HEK293 (cell line): ENCODE measurements around the gene ASMTL.

Experiments
- CTCF ChIA-PET: fragments of 350-600 bp; formaldehyde crosslinking; extraction: SDS; loops from one replicate; lab custom pipeline; 2021; ENCODE audit warnings: antibody characterized with exemption; lab: Yijun Ruan, JAX
- POLR2A ChIA-PET: fragments of 300-600 bp; formaldehyde crosslinking; extraction: SDS; loops from one replicate; lab custom pipeline; 2020; ENCODE audit warnings: antibody characterized with exemption, inconsistent platforms; lab: Yijun Ruan, JAX
- H3K27ac ChIP-seq: fragments of 200-500 bp; sonication (Bioruptor generic); 2 replicates; pipeline ENCODE4 v1.5.1; 2014; ENCODE audit warnings: low read depth, low read length, control low read depth, inconsistent platforms; ENCODE audit errors: extremely low read depth
- H3K36me3 ChIP-seq, 2 experiments: fragments of 200-500 bp in 1 of 2; sonication (Bioruptor generic) in 1 of 2; 1 replicate in 1 of 2; 2 replicates in 1 of 2; pipeline ENCODE4 v1.5.1; 2014 to 2017; ENCODE audit warnings: inconsistent platforms in 2 of 2, low read length in 2 of 2; ENCODE audit not compliant: control insufficient read depth in 2 of 2, insufficient read depth in 1 of 2
- H3K4me1 ChIP-seq: fragments of 200-500 bp; sonication (Bioruptor generic); 2 replicates; pipeline ENCODE4 v1.5.1; 2014; ENCODE audit warnings: mild to moderate bottlenecking, low read length, inconsistent platforms; ENCODE audit not compliant: control insufficient read depth, insufficient read depth
- H3K4me3 ChIP-seq: 2 replicates; pipeline ENCODE4 v1.5.1; 2011; ENCODE audit warnings: low read depth, mild to moderate bottlenecking, control low read depth, low read length, moderate library complexity
- H3K9me3 ChIP-seq: fragments of 200-500 bp; sonication (Bioruptor generic); 2 replicates; pipeline ENCODE4 v1.5.1; 2014; ENCODE audit warnings: low read depth, low read length, inconsistent platforms; ENCODE audit not compliant: control insufficient read depth, insufficient read depth
- HOXC10 ChIP-seq: sonication (generic); formaldehyde crosslinking; IDR thresholded peaks from 2 replicates; pipeline ENCODE4 v1.8.1; 2023; ENCODE audit warnings: mild to moderate bottlenecking, missing genetic modification reagents
- PBX3 ChIP-seq: sonication (generic); formaldehyde crosslinking; IDR thresholded peaks from 2 replicates; pipeline ENCODE4 v1.8.1; 2022; ENCODE audit warnings: mild to moderate bottlenecking, moderate library complexity, missing genetic modification reagents
- REPIN1 ChIP-seq: fragments of 450-650 bp; formaldehyde crosslinking; IDR thresholded peaks from 2 replicates; pipeline ENCODE4 v1.5.1; 2017; ENCODE audit warnings: missing biosample characterization, missing genetic modification characterization, low read depth
- SALL2 ChIP-seq: fragments of 450-650 bp; formaldehyde crosslinking; IDR thresholded peaks from 2 replicates; pipeline ENCODE4 v1.5.0; 2017; ENCODE audit warnings: missing biosample characterization, mild to moderate bottlenecking, missing genetic modification characterization, borderline replicate concordance
- ZIC2 ChIP-seq: fragments of 450-650 bp; formaldehyde crosslinking; IDR thresholded peaks from 2 replicates; pipeline ENCODE4 v1.5.1; 2016; ENCODE audit warnings: missing biosample characterization, missing genetic modification characterization
- ZNF133 ChIP-seq: fragments of 450-650 bp; formaldehyde crosslinking; IDR thresholded peaks from 2 replicates; pipeline ENCODE4 v1.5.1; 2016; ENCODE audit warnings: missing biosample characterization, missing genetic modification characterization
- ZNF175 ChIP-seq: fragments of 450-650 bp; formaldehyde crosslinking; IDR thresholded peaks from 2 replicates; pipeline ENCODE4 v1.5.1; 2016; ENCODE audit warnings: missing biosample characterization, missing genetic modification characterization
- ZNF202 ChIP-seq: fragments of 450-650 bp; formaldehyde crosslinking; IDR thresholded peaks from 2 replicates; pipeline ENCODE4 v1.5.1; 2016; ENCODE audit warnings: missing biosample characterization, missing genetic modification characterization, borderline replicate concordance
- ZNF266 ChIP-seq: fragments of 450-650 bp; formaldehyde crosslinking; IDR thresholded peaks from 2 replicates; pipeline ENCODE4 v1.5.1; 2016; ENCODE audit warnings: missing biosample characterization, missing genetic modification characterization, low read depth
- ZNF302 ChIP-seq: fragments of 450-650 bp; formaldehyde crosslinking; IDR thresholded peaks from 2 replicates; pipeline ENCODE4 v1.5.1; 2016; ENCODE audit warnings: missing biosample characterization, missing genetic modification characterization, low read depth
- ZNF362 ChIP-seq: fragments of 450-650 bp; formaldehyde crosslinking; IDR thresholded peaks from 2 replicates; pipeline ENCODE4 v1.5.1; 2016; ENCODE audit warnings: missing biosample characterization, missing genetic modification characterization
- ZNF394 ChIP-seq: fragments of 450-650 bp; formaldehyde crosslinking; IDR thresholded peaks from 2 replicates; pipeline ENCODE4 v1.5.1; 2016; ENCODE audit warnings: missing biosample characterization, missing genetic modification characterization, mild to moderate bottlenecking, moderate library complexity, borderline replicate concordance
- ZNF423 ChIP-seq: fragments of 450-650 bp; formaldehyde crosslinking; IDR thresholded peaks from 2 replicates; pipeline ENCODE4 v1.5.1; 2016; ENCODE audit warnings: missing biosample characterization, missing genetic modification characterization
- ZNF473 ChIP-seq: fragments of 450-650 bp; formaldehyde crosslinking; IDR thresholded peaks from 2 replicates; pipeline ENCODE4 v1.5.1; 2017; ENCODE audit warnings: missing biosample characterization, missing genetic modification characterization
- ZNF621 ChIP-seq: fragments of 450-650 bp; formaldehyde crosslinking; IDR thresholded peaks from 2 replicates; pipeline ENCODE4 v1.5.1; 2017; ENCODE audit warnings: missing biosample characterization, missing genetic modification characterization
- ZNF664 ChIP-seq: fragments of 450-650 bp; formaldehyde crosslinking; IDR thresholded peaks from 2 replicates; pipeline ENCODE4 v1.5.1; 2016; ENCODE audit warnings: missing biosample characterization, missing genetic modification characterization
- ZSCAN4 ChIP-seq: fragments of 450-650 bp; formaldehyde crosslinking; IDR thresholded peaks from 2 replicates; pipeline ENCODE4 v1.5.1; 2017; ENCODE audit warnings: missing biosample characterization, missing genetic modification characterization
- TF ChIP-seq, protein P1 (sequence below): fragments of 450-650 bp; formaldehyde crosslinking; IDR thresholded peaks from 2 replicates; pipeline ENCODE4 v1.5.1; 2016; ENCODE audit warnings: missing biosample characterization, missing genetic modification characterization
- TF ChIP-seq, protein P2 (sequence below): fragments of 450-650 bp; formaldehyde crosslinking; IDR thresholded peaks from 2 replicates; pipeline ENCODE4 v1.5.1; 2016; ENCODE audit warnings: missing biosample characterization, missing genetic modification characterization
- TF ChIP-seq, protein P3 (sequence below): fragments of 450-650 bp; formaldehyde crosslinking; optimal IDR thresholded peaks from 2 replicates; pipeline ENCODE3; 2016; ENCODE audit warnings: missing biosample characterization, mild to moderate bottlenecking, missing genetic modification characterization
- TF ChIP-seq, protein P4 (sequence below): fragments of 450-650 bp; formaldehyde crosslinking; IDR thresholded peaks from 2 replicates; pipeline ENCODE4 v1.5.1; 2016; ENCODE audit warnings: missing biosample characterization, missing genetic modification characterization

The ASMTL gene

GRCh38 chrX:1466971-1467561 is 14.4 kb upstream of the ASMTL start (continued):
- TF ChIP-seq, protein P1, sequence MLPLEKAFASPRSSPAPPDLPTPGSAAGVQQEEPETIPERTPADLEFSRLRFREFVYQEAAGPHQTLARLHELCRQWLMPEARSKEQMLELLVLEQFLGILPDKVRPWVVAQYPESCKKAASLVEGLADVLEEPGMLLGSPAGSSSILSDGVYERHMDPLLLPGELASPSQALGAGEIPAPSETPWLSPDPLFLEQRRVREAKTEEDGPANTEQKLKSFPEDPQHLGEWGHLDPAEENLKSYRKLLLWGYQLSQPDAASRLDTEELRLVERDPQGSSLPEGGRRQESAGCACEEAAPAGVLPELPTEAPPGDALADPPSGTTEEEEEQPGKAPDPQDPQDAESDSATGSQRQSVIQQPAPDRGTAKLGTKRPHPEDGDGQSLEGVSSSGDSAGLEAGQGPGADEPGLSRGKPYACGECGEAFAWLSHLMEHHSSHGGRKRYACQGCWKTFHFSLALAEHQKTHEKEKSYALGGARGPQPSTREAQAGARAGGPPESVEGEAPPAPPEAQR = no peak
- no peak for TF ChIP-seq HOXC10 (CRISPR knock-in tag)

DNA sequence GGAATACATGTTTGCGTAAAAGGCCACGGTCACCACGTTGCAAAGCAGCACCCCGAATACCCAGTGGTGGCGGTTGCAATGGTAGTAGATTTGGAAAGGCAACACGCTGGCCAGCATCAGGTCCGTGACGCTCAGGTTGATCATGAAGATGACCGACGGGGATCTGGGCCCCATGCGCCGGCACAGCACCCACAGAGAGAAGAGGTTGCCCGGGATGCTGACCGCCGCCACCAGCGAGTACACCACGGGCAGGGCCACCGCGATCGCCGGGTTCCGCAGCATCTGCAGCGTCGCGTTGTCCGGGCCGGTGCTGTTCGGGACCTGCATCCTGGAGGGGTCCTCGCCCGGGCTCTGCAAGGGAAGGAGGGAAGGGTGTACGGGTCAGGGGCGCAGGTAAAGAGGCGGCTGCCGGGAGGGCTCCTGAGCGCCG is 13.5 kb upstream of the ASMTL start:
- H3K36me3 ChIP-seq = no peaks in the 10 kb centered on the region
- no peak overlapping the region for H3K27ac ChIP-seq
- H3K9me3 ChIP-seq = no peaks in the 10 kb centered on the region
- TF ChIP-seq ZNF266 (tag by site-specific recombination) (no peak), ZNF473 (tag by site-specific recombination) (no peak), ZNF362 (no peak), ZNF202 (tag by site-specific recombination) (no peak), ZNF302 (tag by site-specific recombination) (no peak), PBX3 (no peak), REPIN1 (tag by site-specific recombination) (no peak), ZSCAN4 (tag by site-specific recombination) (no peak), ZNF175 (no peak), ZNF621 (no peak), ZNF423 (tag by site-specific recombination) (no peak), ZNF133 (tag by site-specific recombination) (no peak), ZNF394 (tag by site-specific recombination) (no peak), ZNF664 (tag by site-specific recombination) (no peak), ZIC2 (tag by site-specific recombination) (no peak), SALL2 (no peak)
- TF ChIP-seq, protein P2, sequence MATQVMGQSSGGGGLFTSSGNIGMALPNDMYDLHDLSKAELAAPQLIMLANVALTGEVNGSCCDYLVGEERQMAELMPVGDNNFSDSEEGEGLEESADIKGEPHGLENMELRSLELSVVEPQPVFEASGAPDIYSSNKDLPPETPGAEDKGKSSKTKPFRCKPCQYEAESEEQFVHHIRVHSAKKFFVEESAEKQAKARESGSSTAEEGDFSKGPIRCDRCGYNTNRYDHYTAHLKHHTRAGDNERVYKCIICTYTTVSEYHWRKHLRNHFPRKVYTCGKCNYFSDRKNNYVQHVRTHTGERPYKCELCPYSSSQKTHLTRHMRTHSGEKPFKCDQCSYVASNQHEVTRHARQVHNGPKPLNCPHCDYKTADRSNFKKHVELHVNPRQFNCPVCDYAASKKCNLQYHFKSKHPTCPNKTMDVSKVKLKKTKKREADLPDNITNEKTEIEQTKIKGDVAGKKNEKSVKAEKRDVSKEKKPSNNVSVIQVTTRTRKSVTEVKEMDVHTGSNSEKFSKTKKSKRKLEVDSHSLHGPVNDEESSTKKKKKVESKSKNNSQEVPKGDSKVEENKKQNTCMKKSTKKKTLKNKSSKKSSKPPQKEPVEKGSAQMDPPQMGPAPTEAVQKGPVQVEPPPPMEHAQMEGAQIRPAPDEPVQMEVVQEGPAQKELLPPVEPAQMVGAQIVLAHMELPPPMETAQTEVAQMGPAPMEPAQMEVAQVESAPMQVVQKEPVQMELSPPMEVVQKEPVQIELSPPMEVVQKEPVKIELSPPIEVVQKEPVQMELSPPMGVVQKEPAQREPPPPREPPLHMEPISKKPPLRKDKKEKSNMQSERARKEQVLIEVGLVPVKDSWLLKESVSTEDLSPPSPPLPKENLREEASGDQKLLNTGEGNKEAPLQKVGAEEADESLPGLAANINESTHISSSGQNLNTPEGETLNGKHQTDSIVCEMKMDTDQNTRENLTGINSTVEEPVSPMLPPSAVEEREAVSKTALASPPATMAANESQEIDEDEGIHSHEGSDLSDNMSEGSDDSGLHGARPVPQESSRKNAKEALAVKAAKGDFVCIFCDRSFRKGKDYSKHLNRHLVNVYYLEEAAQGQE = no peak
- TF ChIP-seq, protein P3, sequence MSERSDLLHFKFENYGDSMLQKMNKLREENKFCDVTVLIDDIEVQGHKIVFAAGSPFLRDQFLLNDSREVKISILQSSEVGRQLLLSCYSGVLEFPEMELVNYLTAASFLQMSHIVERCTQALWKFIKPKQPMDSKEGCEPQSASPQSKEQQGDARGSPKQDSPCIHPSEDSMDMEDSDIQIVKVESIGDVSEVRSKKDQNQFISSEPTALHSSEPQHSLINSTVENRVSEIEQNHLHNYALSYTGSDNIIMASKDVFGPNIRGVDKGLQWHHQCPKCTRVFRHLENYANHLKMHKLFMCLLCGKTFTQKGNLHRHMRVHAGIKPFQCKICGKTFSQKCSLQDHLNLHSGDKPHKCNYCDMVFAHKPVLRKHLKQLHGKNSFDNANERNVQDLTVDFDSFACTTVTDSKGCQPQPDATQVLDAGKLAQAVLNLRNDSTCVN = no peak
- TF ChIP-seq, protein P4, sequence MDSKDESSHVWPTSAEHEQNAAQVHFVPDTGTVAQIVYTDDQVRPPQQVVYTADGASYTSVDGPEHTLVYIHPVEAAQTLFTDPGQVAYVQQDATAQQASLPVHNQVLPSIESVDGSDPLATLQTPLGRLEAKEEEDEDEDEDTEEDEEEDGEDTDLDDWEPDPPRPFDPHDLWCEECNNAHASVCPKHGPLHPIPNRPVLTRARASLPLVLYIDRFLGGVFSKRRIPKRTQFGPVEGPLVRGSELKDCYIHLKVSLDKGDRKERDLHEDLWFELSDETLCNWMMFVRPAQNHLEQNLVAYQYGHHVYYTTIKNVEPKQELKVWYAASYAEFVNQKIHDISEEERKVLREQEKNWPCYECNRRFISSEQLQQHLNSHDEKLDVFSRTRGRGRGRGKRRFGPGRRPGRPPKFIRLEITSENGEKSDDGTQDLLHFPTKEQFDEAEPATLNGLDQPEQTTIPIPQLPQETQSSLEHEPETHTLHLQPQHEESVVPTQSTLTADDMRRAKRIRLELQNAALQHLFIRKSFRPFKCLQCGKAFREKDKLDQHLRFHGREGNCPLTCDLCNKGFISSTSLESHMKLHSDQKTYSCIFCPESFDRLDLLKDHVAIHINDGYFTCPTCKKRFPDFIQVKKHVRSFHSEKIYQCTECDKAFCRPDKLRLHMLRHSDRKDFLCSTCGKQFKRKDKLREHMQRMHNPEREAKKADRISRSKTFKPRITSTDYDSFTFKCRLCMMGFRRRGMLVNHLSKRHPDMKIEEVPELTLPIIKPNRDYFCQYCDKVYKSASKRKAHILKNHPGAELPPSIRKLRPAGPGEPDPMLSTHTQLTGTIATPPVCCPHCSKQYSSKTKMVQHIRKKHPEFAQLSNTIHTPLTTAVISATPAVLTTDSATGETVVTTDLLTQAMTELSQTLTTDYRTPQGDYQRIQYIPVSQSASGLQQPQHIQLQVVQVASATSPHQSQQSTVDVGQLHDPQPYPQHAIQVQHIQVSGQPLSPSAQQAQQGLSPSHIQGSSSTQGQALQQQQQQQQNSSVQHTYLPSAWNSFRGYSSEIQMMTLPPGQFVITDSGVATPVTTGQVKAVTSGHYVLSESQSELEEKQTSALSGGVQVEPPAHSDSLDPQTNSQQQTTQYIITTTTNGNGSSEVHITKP (tag by site-specific recombination) = no peak
- POLR2A ChIA-PET = no interaction called here
- CTCF ChIA-PET = no interaction called here
- no peak overlapping the region for H3K4me3 ChIP-seq
- no peaks in the 10 kb centered on the region for H3K4me1 ChIP-seq
